Colonic mucosa (tissue), 4 donors: Measurements from ENCODE around the gene KRTAP26-1. TPM values are rescaled to one million over a fixed set of nuclear protein-coding genes. Genes with fewer than 3 reads are reported as not detected.

Experiments used
- DNase-seq: peaks from one replicate; pipeline ENCODE4 v3.0.0-alpha.2; 2020
- H3K27ac ChIP-seq: fragments of 200-600 bp; one replicate; pipeline ENCODE4 v1.8.0; 2021
- H3K27me3 ChIP-seq: fragments of 200-600 bp; one replicate; pipeline ENCODE4 v1.8.0; 2021
- H3K36me3 ChIP-seq: fragments of 200-600 bp; one replicate; pipeline ENCODE4 v1.8.0; 2021
- H3K4me1 ChIP-seq: fragments of 200-600 bp; one replicate; pipeline ENCODE4 v1.8.0; 2021; ENCODE audit warnings: mild to moderate bottlenecking
- H3K4me3 ChIP-seq: fragments of 200-600 bp; one replicate; pipeline ENCODE4 v1.8.0; 2021
- H3K9ac ChIP-seq, 2 donors: one replicate each; pipeline ENCODE4 v1.7.0; 2013; ENCODE audit warnings: control low read depth in 2 of 2, low read depth in 2 of 2, low read length in 2 of 2
- H3K9me3 ChIP-seq: fragments of 200-600 bp; one replicate; pipeline ENCODE4 v1.8.0; 2021
- CTCF ChIP-seq: fragments of 200-600 bp; IDR thresholded peaks from one replicate; pipeline ENCODE4 v1.8.0; 2022; ENCODE audit warnings: antibody characterized with exemption, mild to moderate bottlenecking
- intact Hi-C: fragments of 100-400 bp; cut with DNase I; formaldehyde crosslinking; loops from one replicate; pipeline ENCODE4 v1.14.1; 2022
- total RNA-seq, 2 donors: library from RNA; stranded (reverse); fragmentation: NEBNext Ultra II Directional in 1 of 2; extraction: Animal tissue kit (Norgen Biotek cat#: 25700) in 1 of 2; gene quantifications; one replicate each; pipeline ENCODE4 v1.2.1, GENCODE V29; 2021
- donor health status: healthy.
- donor health status: DM: no; HTN: no; CAD: no.
- donor health status: DM: no; HTN: no; CAD: no.

The KRTAP26-1 gene
- total RNA-seq, 2 donors from 2014 or later, result not detected

GRCh38 chr21:30326390-30326789 is 6.3 kb upstream of the KRTAP26-1 start:
- no peaks in the 10 kb centered on the region for H3K4me1 ChIP-seq
- H3K4me3 ChIP-seq, result no peak overlapping the region
- H3K9me3 ChIP-seq, result no peaks in the 10 kb centered on the region
- no peak for DNase-seq
- H3K36me3 ChIP-seq, result no peaks in the 10 kb centered on the region
- H3K9ac ChIP-seq, result no peak overlapping the region
- no peak for TF ChIP-seq CTCF
- H3K27ac ChIP-seq, result no peak overlapping the region
- intact Hi-C loops, result no loop called here
- H3K27me3 ChIP-seq, result no peaks in the 10 kb centered on the region

- intact Hi-C loops, result no loop called here
- DNase-seq, result no peak
- H3K9ac ChIP-seq, result no peak overlapping the region
Observed at GRCh38 chr21:30315701-30316100, 4.4 kb downstream of the KRTAP26-1 start.

GRCh38 chr21:30306884-30307283 is 13.2 kb downstream of the KRTAP26-1 start:
- no peaks in the 10 kb centered on the region for H3K9me3 ChIP-seq
- no peaks in the 10 kb centered on the region for H3K36me3 ChIP-seq
- H3K27ac ChIP-seq, result no peak overlapping the region
- no peak for TF ChIP-seq CTCF
- H3K27me3 ChIP-seq, result no peaks in the 10 kb centered on the region
- intact Hi-C loops, result no loop called here
- no peak overlapping the region for H3K4me3 ChIP-seq
- H3K9ac ChIP-seq, result no peak overlapping the region
- H3K4me1 ChIP-seq, result no peaks in the 10 kb centered on the region
- no peak for DNase-seq

More at GRCh38 chr21:30315701-30316100, 4.4 kb downstream of the KRTAP26-1 start:
- TF ChIP-seq CTCF, result no peak
- H3K27ac ChIP-seq, result no peak overlapping the region
- no peaks in the 10 kb centered on the region for H3K4me1 ChIP-seq
- H3K9me3 ChIP-seq, result no peaks in the 10 kb centered on the region
- no peaks in the 10 kb centered on the region for H3K36me3 ChIP-seq
- no peak overlapping the region for H3K4me3 ChIP-seq
- no peaks in the 10 kb centered on the region for H3K27me3 ChIP-seq

GRCh38 chr21:30305136-30305535 is 15.0 kb downstream of the KRTAP26-1 start:
- no peak overlapping the region for H3K9ac ChIP-seq
- no peaks in the 10 kb centered on the region for H3K4me1 ChIP-seq
- H3K36me3 ChIP-seq, result no peaks in the 10 kb centered on the region
- intact Hi-C loops, result no loop called here
- H3K9me3 ChIP-seq, result no peaks in the 10 kb centered on the region
- no peaks in the 10 kb centered on the region for H3K27me3 ChIP-seq
- DNase-seq, result no peak
- no peak overlapping the region for H3K4me3 ChIP-seq
- TF ChIP-seq CTCF, result no peak
- no peak overlapping the region for H3K27ac ChIP-seq

GRCh38 chr21:30289215-30289614 is 30.9 kb downstream of the KRTAP26-1 start, which contains the start of gene KRTAP25-1:
KRTAP25-1 (minus strand) TSS chr21:30289514; CDS start chr21:30289490, 24 bp downstream.
- Histone ChIP-seq H3K9me3 (no peaks in the 10 kb centered on the region), H3K27me3 (no peaks in the 10 kb centered on the region), H3K4me3 (no peak within 1 kb of the TSS), H3K4me1 (no peaks in the 10 kb centered on the region), H3K36me3 (no peaks in the 10 kb centered on the region), H3K9ac (no peak within 1 kb of the TSS), H3K27ac (no peak within 1 kb of the TSS)
- DNase-seq, result no peak
- intact Hi-C loops, result no loop called here
- TF ChIP-seq CTCF, result no peak
